Measurements from ENCODE around the gene C2orf15. TPM values are rescaled to one million over a fixed set of nuclear protein-coding genes. Genes with fewer than 3 reads are reported as not detected.

C2orf15 gene
- total and polyA plus RNA-seq, 2 donors (not counting 1 experiment from before 2014, with no cell fraction given) = 1.0 to 1.1 TPM

- ATAC-seq (ENCODE audit: low read depth) (no peak), DNase-seq (no peak)
- H3K27ac Mint-ChIP-seq = peak overlapping the region; percentile 97
- no peak for TF ChIP-seq CTCF (IDR thresholded peaks at IDR 0.05)
- no peak for TF ChIP-seq EZH2 (IDR thresholded peaks at IDR 0.05; ENCODE audit: borderline replicate concordance, insufficient read depth, low read depth, low read length, poor library complexity, severe bottlenecking)
- H3K9me3 Mint-ChIP-seq (ENCODE audit: insufficient read depth) = no peaks in the 10 kb centered on the region
- 3% methylated on average over 8 of the region's 17 CpGs for WGBS (ENCODE audit: insufficient coverage)
- POLR2A ChIA-PET = interaction anchor here (0.6 to 2.7 kb wide), 4 partner anchors 16 to 675 kb away, joined by 3 to 31 read pairs (median 4); partner anchors contain the start of genes LIPT1, MITD1, MRPL30 and TSGA10
- peaks cover 0 to 1% (median 0%) of the 10 kb centered on the region in 3 donors for H3K9me3 ChIP-seq (ENCODE audit: control extremely low read depth in 1 of 3, control insufficient read depth in 2 of 3, insufficient read depth in 1 of 3, low read length in 2 of 3)
- H3K4me1 ChIP-seq (ENCODE audit: control insufficient read depth in 2 of 2, insufficient read depth in 2 of 2, low read length in 2 of 2) = peaks cover 12 to 13% of the 10 kb centered on the region in 2 donors
- H3K4me2 ChIP-seq (replicated peaks; ENCODE audit: low read depth, low read length, poor library complexity, severe bottlenecking) = peak overlapping the region; percentile 91
- H3K4me3 ChIP-seq (ENCODE audit: control extremely low read depth in 1 of 5, extremely low read depth in 1 of 5, insufficient read depth in 1 of 5, low read depth in 2 of 5, low read length in 4 of 5) = peak overlapping the region; percentile 74 to 90 (median 87)
- H4K20me1 ChIP-seq (ENCODE audit: control insufficient read depth, insufficient read depth, low read length, poor library complexity, severe bottlenecking) = no peaks in the 10 kb centered on the region
- H3K79me2 ChIP-seq (ENCODE audit: control insufficient read depth, insufficient read depth, low read length) = peaks cover 18% of the 10 kb centered on the region
- peak overlapping the region; percentile 95 for H2AFZ ChIP-seq (ENCODE audit: insufficient read depth, low read depth, low read length, poor library complexity, severe bottlenecking)
- peaks cover 25% of the 10 kb centered on the region for H3K4me1 Mint-ChIP-seq
- peak overlapping the region; percentile 80 for H3K9ac ChIP-seq (ENCODE audit: low read length)
- peak overlapping the region; percentile 97 for H3K4me3 Mint-ChIP-seq
- CTCF ChIA-PET = interaction anchor here (0.6 to 2.6 kb wide), 5 partner anchors 16 to 199 kb away, joined by 3 to 24 read pairs (median 6); partner anchors contain the start of genes EIF5B, LIPT1, MITD1 and MRPL30
- H3K36me3 ChIP-seq (replicated peaks in 1 of 2; ENCODE audit: control extremely low read depth in 1 of 2, control insufficient read depth in 1 of 2, extremely low read depth in 1 of 2, insufficient read depth in 2 of 2, low read length in 1 of 2) = no peaks in the 10 kb centered on the region
- H3K27me3 Mint-ChIP-seq = no peaks in the 10 kb centered on the region
- H3K27me3 ChIP-seq (replicated peaks in 1 of 4; ENCODE audit: control extremely low read depth in 1 of 4, control insufficient read depth in 3 of 4, insufficient read depth in 4 of 4, low read length in 3 of 4) = no peaks in the 10 kb centered on the region
- intact Hi-C loops (cut with micrococcal nuclease) = loop anchor here (2.0 kb wide), 1 partner anchor 409 kb away; the partner anchor contains the start of gene MGAT4A
- peak overlapping the region; percentile 93 for H3K27ac ChIP-seq (ENCODE audit: low read length in 2 of 2)
Measured at GRCh38 chr2:99140056-99140859, 1.2 kb upstream of the C2orf15 start.

GRCh38 chr2:99140860-99141109 is 722 bp upstream of the C2orf15 start:
- Histone ChIP-seq H3K27me3 (replicated peaks in 1 of 4; ENCODE audit: control extremely low read depth in 1 of 4, control insufficient read depth in 3 of 4, insufficient read depth in 4 of 4, low read length in 3 of 4) (no peaks in the 10 kb centered on the region), H3K4me1 (ENCODE audit: control insufficient read depth in 2 of 2, insufficient read depth in 2 of 2, low read length in 2 of 2) (peaks cover 12 to 13% of the 10 kb centered on the region in 2 donors), H3K9ac (ENCODE audit: low read length) (peak overlapping the region; percentile 80), H3K4me3 (ENCODE audit: control extremely low read depth in 1 of 5, extremely low read depth in 1 of 5, insufficient read depth in 1 of 5, low read depth in 2 of 5, low read length in 4 of 5) (peak overlapping the region; percentile 74 to 90 (median 87)), H3K27ac (ENCODE audit: low read length in 2 of 2) (peak overlapping the region; percentile 93), H4K20me1 (ENCODE audit: control insufficient read depth, insufficient read depth, low read length, poor library complexity, severe bottlenecking) (no peaks in the 10 kb centered on the region), H2AFZ (ENCODE audit: insufficient read depth, low read depth, low read length, poor library complexity, severe bottlenecking) (peak overlapping the region; percentile 95), H3K9me3 (ENCODE audit: control extremely low read depth in 1 of 3, control insufficient read depth in 2 of 3, insufficient read depth in 1 of 3, low read length in 2 of 3) (peaks cover 0 to 1% (median 0%) of the 10 kb centered on the region in 3 donors), H3K4me2 (replicated peaks; ENCODE audit: low read depth, low read length, poor library complexity, severe bottlenecking) (peak overlapping the region; percentile 91), H3K36me3 (replicated peaks in 1 of 2; ENCODE audit: control extremely low read depth in 1 of 2, control insufficient read depth in 1 of 2, extremely low read depth in 1 of 2, insufficient read depth in 2 of 2, low read length in 1 of 2) (no peaks in the 10 kb centered on the region), H3K79me2 (ENCODE audit: control insufficient read depth, insufficient read depth, low read length) (peaks cover 16% of the 10 kb centered on the region)
- H3K9me3 Mint-ChIP-seq (ENCODE audit: insufficient read depth) = no peaks in the 10 kb centered on the region
- WGBS (ENCODE audit: insufficient coverage) = 0% methylated on average over 21 of the region's 21 CpGs
- no peaks in the 10 kb centered on the region for H3K27me3 Mint-ChIP-seq
- H3K4me1 Mint-ChIP-seq = peaks cover 25% of the 10 kb centered on the region
- CTCF ChIA-PET = interaction anchor here (0.6 to 2.6 kb wide), 6 partner anchors 15 to 349 kb away, joined by 3 to 24 read pairs (median 5); partner anchors contain the start of genes EIF5B, LIPT1, MITD1 and MRPL30
- POLR2A ChIA-PET = interaction anchor here (0.6 to 2.7 kb wide), 6 partner anchors 15 to 676 kb away, joined by 3 to 31 read pairs (median 6); partner anchors contain the start of genes EIF5B, LIPT1, MITD1 and MRPL30
- H3K4me3 Mint-ChIP-seq = peak overlapping the region; percentile 97
- DNase-seq = no peak
- intact Hi-C loops (cut with micrococcal nuclease) = loop anchor here (1.0 to 2.0 kb wide), 6 partner anchors 14 to 532 kb away; partner anchors contain the start of genes COA5, LIPT1, MGAT4A and MITD1
- ATAC-seq (ENCODE audit: low read depth) = peak; percentile 12
- H3K27ac Mint-ChIP-seq = peak overlapping the region; percentile 97
- no peak for TF ChIP-seq EZH2 (IDR thresholded peaks at IDR 0.05; ENCODE audit: borderline replicate concordance, insufficient read depth, low read depth, low read length, poor library complexity, severe bottlenecking)
- no peak for TF ChIP-seq CTCF (IDR thresholded peaks at IDR 0.05)

All from B cell (primary cell).